Right renal pelvis (tissue), 4 donors: ENCODE measurements around the gene CDC20. TPM values are rescaled to one million over a fixed set of nuclear protein-coding genes. Genes with fewer than 3 reads are reported as not detected.

Source experiments
- DNase-seq, 4 donors: peaks; one replicate each; pipeline ENCODE4 v3.0.0-alpha.2; 2013; ENCODE audit warnings: low read depth in 4 of 4, low spot score in 3 of 4, missing footprints in 1 of 4
- polyA plus RNA-seq, 4 donors: library from polyadenylated mRNA; unstranded; fragments of 120-200 nt; gene quantifications; one replicate each; pipeline ENCODE4 v1.2.1, GENCODE V29; 2013; ENCODE audit not compliant: insufficient read length in 4 of 4

Gene CDC20
- polyA plus RNA-seq = 10 to 100 TPM; 35.9 to 42.6 (median 38.4) TPM

- DNase-seq = peak; percentile 90 to 96 (median 94)
These were observed at the start of gene CDC20 for GRCh38 chr1:43358746-43359693. Gene CDC20 (plus strand): TSS chr1:43358981. CDS start chr1:43359216, 235 bp downstream.

- no peak for DNase-seq
These were observed 49.3 kb upstream of the CDC20 start for GRCh38 chr1:43309405-43310025.

GRCh38 chr1:43311521-43311920, 47.3 kb upstream of the CDC20 start:
- no peak for DNase-seq

GRCh38 chr1:43312212-43312623, 46.6 kb upstream of the CDC20 start:
- DNase-seq = no peak

GRCh38 chr1:43312663-43313515, 45.9 kb upstream of the CDC20 start:
- no peak for DNase-seq

- DNase-seq = no peak
These were observed 45.0 kb upstream of the CDC20 start for GRCh38 chr1:43313771-43314170.

- DNase-seq = no peak
These were observed 44.5 kb upstream of the CDC20 start for GRCh38 chr1:43314233-43314632.

GRCh38 chr1:43315481-43315880, 43.3 kb upstream of the CDC20 start:
- no peak for DNase-seq

- DNase-seq = no peak
These were observed 42.6 kb upstream of the CDC20 start for GRCh38 chr1:43315963-43316737.

GRCh38 chr1:43316738-43317520, 41.9 kb upstream of the CDC20 start:
- DNase-seq = no peak

- DNase-seq = no peak
These were observed 40.8 kb upstream of the CDC20 start for GRCh38 chr1:43317817-43318471.

GRCh38 chr1:43318831-43319230, 40.0 kb upstream of the CDC20 start:
- no peak for DNase-seq

- DNase-seq = no peak
These were observed 39.5 kb upstream of the CDC20 start for GRCh38 chr1:43319288-43319687.

- no peak for DNase-seq
These were observed 39.0 kb upstream of the CDC20 start for GRCh38 chr1:43319766-43320165.

- no peak for DNase-seq
These were observed 37.4 kb upstream of the CDC20 start for GRCh38 chr1:43321331-43321891.

GRCh38 chr1:43322506-43322905, 36.3 kb upstream of the CDC20 start:
- DNase-seq = no peak

GRCh38 chr1:43324810-43325209, 34.0 kb upstream of the CDC20 start:
- no peak for DNase-seq

GRCh38 chr1:43325381-43325780, 33.4 kb upstream of the CDC20 start:
- no peak for DNase-seq
